ENCODE results near the gene USP34. TPM values are rescaled to one million over a fixed set of nuclear protein-coding genes. Genes with fewer than 3 reads are reported as not detected.
"Not testable (repeated sequence)": the region's sequence is repeated elsewhere in the genome, so short reads cannot be mapped to it uniquely, and the experiment has no call there.

The USP34 gene
- total RNA-seq, 1 donor from 2014 or later, result 83.2 TPM

DNA sequence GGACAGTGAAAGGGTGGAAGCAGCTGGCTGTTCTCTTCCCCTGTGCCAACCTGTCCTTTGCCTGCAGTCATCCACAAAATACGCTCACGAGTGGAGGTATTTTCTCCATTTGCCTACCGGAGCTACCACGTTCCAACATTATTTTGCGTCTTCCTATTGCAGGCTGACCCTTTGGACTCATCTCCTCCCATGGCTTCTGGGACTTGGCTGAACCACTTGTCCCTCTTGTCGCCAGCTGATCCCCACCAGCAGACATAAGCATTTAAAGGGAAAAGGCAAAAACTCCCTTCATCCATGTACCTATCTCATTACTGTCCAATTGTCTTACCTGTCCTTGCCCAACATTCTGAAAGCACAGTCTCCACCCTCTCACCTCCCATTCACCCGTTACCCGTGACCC is 295.9 kb downstream of the USP34 start:
- Histone ChIP-seq H3K36me3 (ENCODE audit: control insufficient read depth, insufficient read depth, low read length) (no peaks in the 10 kb centered on the region), H3K4me3 (ENCODE audit: low read depth, low read length) (no peak overlapping the region), H3K27me3 (ENCODE audit: control insufficient read depth, insufficient read depth, low read length) (no peaks in the 10 kb centered on the region)
- FAIRE-seq (no peak), DNase-seq (ENCODE audit: low read depth) (no peak)
- TF ChIP-seq, protein P1, sequence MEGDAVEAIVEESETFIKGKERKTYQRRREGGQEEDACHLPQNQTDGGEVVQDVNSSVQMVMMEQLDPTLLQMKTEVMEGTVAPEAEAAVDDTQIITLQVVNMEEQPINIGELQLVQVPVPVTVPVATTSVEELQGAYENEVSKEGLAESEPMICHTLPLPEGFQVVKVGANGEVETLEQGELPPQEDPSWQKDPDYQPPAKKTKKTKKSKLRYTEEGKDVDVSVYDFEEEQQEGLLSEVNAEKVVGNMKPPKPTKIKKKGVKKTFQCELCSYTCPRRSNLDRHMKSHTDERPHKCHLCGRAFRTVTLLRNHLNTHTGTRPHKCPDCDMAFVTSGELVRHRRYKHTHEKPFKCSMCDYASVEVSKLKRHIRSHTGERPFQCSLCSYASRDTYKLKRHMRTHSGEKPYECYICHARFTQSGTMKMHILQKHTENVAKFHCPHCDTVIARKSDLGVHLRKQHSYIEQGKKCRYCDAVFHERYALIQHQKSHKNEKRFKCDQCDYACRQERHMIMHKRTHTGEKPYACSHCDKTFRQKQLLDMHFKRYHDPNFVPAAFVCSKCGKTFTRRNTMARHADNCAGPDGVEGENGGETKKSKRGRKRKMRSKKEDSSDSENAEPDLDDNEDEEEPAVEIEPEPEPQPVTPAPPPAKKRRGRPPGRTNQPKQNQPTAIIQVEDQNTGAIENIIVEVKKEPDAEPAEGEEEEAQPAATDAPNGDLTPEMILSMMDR (IDR thresholded peaks at IDR 0.05; ENCODE audit: insufficient read depth, low read length, severe bottlenecking), result no peak

DNA sequence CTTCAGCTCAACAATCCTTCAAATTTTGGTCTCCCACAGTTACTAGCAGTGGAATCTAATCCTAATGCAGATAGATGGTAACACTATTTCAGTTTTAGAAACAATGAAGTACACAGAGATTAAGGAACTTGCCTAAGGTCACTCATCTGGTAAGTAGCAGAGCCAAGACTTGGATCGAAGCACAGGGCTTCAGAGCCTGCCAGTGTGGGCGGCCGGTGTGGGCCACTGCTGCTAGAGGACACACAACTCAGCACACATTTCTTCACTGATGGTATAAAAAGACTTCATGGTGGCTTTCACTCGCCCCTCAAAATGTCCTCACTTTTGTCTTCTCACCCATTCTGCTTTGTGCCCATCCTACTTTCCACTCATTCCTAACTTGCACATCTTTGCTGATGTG is 297.8 kb downstream of the USP34 start:
- FAIRE-seq, result no peak
- no peaks in the 10 kb centered on the region for H3K27me3 ChIP-seq (ENCODE audit: control insufficient read depth, insufficient read depth, low read length)
- DNase-seq (ENCODE audit: low read depth), result no peak
- H3K36me3 ChIP-seq (ENCODE audit: control insufficient read depth, insufficient read depth, low read length), result no peaks in the 10 kb centered on the region
- TF ChIP-seq, protein P1 (IDR thresholded peaks at IDR 0.05; ENCODE audit: insufficient read depth, low read length, severe bottlenecking), result no peak
- H3K4me3 ChIP-seq (ENCODE audit: low read depth, low read length), result no peak overlapping the region

DNA sequence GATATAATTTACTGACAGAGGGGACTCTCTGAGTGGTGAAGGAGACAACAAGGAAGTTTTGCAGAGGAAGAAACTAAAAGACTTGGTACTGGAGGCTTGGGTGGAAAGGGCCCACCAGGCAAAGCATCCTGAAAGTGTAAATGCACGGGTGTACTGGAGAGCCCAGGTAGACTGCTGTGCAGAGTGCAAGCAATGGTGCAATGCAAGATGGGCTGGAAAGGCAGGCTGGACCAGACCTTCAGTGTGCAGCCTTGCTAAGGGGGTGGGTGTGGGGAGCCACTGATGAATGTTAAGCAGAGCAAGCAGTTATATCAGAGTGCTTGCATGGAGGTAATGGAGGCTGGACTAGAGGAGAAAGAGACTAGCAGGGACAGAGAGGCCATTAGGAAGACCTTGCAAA is 298.2 kb downstream of the USP34 start:
- H3K27me3 ChIP-seq (ENCODE audit: control insufficient read depth, insufficient read depth, low read length), result no peaks in the 10 kb centered on the region
- FAIRE-seq, result no peak

DNA sequence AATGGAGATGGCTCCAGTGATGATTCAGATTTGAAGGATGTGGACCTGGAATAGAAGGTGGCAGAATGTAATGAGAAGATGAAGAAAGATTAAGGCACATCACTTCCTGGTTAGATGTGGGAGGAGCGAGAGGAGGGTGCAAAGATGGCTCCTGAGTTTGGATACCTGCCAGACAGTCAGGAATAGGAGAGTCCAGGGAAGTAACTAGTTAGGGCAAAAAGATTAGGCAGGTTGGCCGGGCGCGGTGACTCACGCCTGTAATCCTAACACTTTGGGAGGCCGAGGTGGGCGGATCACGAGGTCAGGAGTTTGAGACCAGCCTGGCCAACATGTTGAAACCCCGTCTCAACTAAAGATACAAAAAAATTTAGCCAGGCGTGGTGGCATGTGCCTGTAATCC is 303.3 kb downstream of the USP34 start:
- TF ChIP-seq, protein P1 (IDR thresholded peaks at IDR 0.05; ENCODE audit: insufficient read depth, low read length, severe bottlenecking), result no peak
- H3K4me3 ChIP-seq (ENCODE audit: low read depth, low read length), result no peak overlapping the region
- DNase-seq (ENCODE audit: low read depth), result no peak
- peaks cover 3% of the 10 kb centered on the region for H3K36me3 ChIP-seq (ENCODE audit: control insufficient read depth, insufficient read depth, low read length)
- FAIRE-seq, result no peak
- H3K27me3 ChIP-seq (ENCODE audit: control insufficient read depth, insufficient read depth, low read length), result no peaks in the 10 kb centered on the region

More for the DNA sequence above, 298.2 kb downstream of the USP34 start:
- TF ChIP-seq, protein P1 (IDR thresholded peaks at IDR 0.05; ENCODE audit: insufficient read depth, low read length, severe bottlenecking), result no peak
- no peak overlapping the region for H3K4me3 ChIP-seq (ENCODE audit: low read depth, low read length)
- H3K36me3 ChIP-seq (ENCODE audit: control insufficient read depth, insufficient read depth, low read length), result no peaks in the 10 kb centered on the region
- DNase-seq (ENCODE audit: low read depth), result no peak

DNA sequence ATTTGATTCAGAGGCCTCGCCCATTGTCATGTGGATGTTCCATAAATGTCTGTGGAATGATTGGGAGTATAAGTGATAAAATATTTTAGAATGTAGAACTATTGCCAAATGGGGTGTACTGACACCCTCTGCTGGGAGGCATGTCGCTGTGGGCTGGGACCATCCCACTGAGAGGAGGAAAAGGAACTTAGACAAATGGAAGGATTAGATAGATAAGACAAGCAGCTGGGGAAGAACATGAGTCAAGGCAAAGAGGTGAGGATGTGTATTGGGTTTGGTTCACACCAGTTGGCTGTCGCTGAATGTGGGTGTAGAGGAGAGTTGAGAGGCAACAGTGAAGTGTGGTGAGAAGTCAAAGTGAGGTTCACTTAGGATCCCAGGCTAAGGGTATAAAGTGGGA is 304.9 kb downstream of the USP34 start:
- TF ChIP-seq, protein P1 (IDR thresholded peaks at IDR 0.05; ENCODE audit: insufficient read depth, low read length, severe bottlenecking), result no peak
- Histone ChIP-seq H3K36me3 (ENCODE audit: control insufficient read depth, insufficient read depth, low read length) (peaks cover 6% of the 10 kb centered on the region), H3K4me3 (ENCODE audit: low read depth, low read length) (no peak overlapping the region), H3K27me3 (ENCODE audit: control insufficient read depth, insufficient read depth, low read length) (no peaks in the 10 kb centered on the region)
- no peak for DNase-seq (ENCODE audit: low read depth)
- FAIRE-seq, result no peak

DNA sequence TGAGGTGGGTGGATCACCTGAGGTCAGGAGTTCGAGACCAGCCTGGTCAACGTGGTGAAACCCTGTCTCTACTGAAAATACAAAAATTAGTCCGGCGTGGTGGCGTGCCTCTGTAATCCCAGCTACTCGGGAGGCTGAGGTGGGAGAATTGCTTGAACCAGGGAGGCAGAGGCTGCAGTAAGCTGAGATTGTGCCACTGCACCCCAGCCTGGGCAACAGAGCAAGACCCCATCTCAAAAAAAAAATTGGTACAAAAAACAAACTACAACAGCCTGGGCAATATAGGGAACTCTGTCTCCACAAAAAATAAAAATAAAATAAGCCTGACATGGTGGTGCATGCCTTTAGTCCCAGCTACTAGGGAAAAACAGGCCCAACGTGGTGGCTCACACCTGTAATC is 305.8 kb downstream of the USP34 start:
- not testable (repeated sequence) for DNase-seq (ENCODE audit: low read depth); FAIRE-seq; H3K4me3 ChIP-seq (ENCODE audit: low read depth, low read length); H3K27me3 ChIP-seq (ENCODE audit: control insufficient read depth, insufficient read depth, low read length); H3K36me3 ChIP-seq (ENCODE audit: control insufficient read depth, insufficient read depth, low read length)
